Measurements from ENCODE around the gene SPRR2A.

- TF ChIP-seq POLR2A (IDR thresholded peaks at IDR 0.05; ENCODE audit: low read length), result no peak
- TF ChIP-seq GATA1 (IDR thresholded peaks at IDR 0.05; ENCODE audit: low read depth, low read length), result no peak
Measured at GRCh38 chr1:153095764-153096163, 38.5 kb upstream of the SPRR2A start.

All from erythroblast (primary cell).